Measurements from ENCODE around the gene TRIM59. TPM values are rescaled to one million over a fixed set of nuclear protein-coding genes. Genes with fewer than 3 reads are reported as not detected.

The TRIM59 gene
- total RNA-seq, 6 experiments from 2014 or later: 30.9 to 50.2 (median 40.7) TPM

DNA sequence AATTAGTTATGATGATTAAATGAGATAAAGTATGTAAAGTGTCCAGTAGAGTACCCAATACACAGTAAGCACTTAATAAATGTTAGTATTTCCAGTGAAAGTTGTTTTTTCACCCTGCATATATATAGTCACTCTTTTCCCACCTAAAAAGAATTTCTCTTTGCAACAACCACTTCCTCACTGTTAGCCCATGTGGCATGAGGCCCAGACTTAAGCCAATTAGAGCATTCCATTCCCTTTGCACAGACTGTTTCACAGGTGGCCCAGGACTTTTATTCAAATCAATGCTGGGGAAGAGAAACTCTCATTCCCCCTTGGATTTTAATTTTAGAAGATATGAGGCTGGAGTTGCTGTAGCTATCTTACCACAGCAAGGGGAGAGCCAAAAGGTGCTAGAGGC lies 54.3 kb downstream of the TRIM59 start:
- H3K4me1 Mint-ChIP-seq (ENCODE audit: low read depth): peaks cover 40% of the 10 kb centered on the region
- H3K27ac Mint-ChIP-seq: peak overlapping the region; percentile 65
- H3K4me3 Mint-ChIP-seq: no peak overlapping the region
- peaks cover 4% of the 10 kb centered on the region; the same call in 1 of the 2 replicates for H3K9me3 Mint-ChIP-seq
- TF ChIP-seq, protein P1, sequence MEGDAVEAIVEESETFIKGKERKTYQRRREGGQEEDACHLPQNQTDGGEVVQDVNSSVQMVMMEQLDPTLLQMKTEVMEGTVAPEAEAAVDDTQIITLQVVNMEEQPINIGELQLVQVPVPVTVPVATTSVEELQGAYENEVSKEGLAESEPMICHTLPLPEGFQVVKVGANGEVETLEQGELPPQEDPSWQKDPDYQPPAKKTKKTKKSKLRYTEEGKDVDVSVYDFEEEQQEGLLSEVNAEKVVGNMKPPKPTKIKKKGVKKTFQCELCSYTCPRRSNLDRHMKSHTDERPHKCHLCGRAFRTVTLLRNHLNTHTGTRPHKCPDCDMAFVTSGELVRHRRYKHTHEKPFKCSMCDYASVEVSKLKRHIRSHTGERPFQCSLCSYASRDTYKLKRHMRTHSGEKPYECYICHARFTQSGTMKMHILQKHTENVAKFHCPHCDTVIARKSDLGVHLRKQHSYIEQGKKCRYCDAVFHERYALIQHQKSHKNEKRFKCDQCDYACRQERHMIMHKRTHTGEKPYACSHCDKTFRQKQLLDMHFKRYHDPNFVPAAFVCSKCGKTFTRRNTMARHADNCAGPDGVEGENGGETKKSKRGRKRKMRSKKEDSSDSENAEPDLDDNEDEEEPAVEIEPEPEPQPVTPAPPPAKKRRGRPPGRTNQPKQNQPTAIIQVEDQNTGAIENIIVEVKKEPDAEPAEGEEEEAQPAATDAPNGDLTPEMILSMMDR (IDR thresholded peaks at IDR 0.05): no peak
- peaks cover 9% of the 10 kb centered on the region for H3K27me3 Mint-ChIP-seq (ENCODE audit: insufficient read depth)
- peak; percentile 68 for DNase-seq
- H3K36me3 Mint-ChIP-seq (ENCODE audit: low read depth): peaks cover 5% of the 10 kb centered on the region

DNA sequence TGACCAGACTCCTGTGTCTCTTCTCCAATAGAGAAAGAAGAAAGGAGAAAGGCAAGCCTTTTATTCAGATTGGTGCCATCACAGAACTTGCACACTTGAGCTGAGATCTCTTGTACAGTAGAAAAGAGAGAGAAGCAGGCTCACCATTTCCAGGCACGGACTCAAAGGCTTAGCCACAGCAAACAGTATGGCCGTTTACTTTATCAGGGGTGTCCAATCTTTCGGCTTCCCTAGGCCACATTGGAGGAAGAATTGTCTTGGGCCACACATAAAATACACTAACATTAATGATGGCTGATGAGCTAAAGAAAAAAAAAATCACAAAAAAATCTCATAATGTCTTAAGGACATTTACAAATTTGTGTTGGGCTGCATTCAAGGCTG lies 55.6 kb downstream of the TRIM59 start:
- Mint-ChIP-seq H3K27ac (no peak overlapping the region), H3K4me3 (no peak overlapping the region), H3K9me3 (no peaks in the 10 kb centered on the region), H3K4me1 (ENCODE audit: low read depth) (peaks cover 40% of the 10 kb centered on the region), H3K27me3 (ENCODE audit: insufficient read depth) (peaks cover 1% of the 10 kb centered on the region; the same call in 1 of the 2 replicates), H3K36me3 (ENCODE audit: low read depth) (no peaks in the 10 kb centered on the region; the same call in 1 of the 2 replicates)
- no peak for DNase-seq
- TF ChIP-seq, protein P1 (IDR thresholded peaks at IDR 0.05): no peak

DNA sequence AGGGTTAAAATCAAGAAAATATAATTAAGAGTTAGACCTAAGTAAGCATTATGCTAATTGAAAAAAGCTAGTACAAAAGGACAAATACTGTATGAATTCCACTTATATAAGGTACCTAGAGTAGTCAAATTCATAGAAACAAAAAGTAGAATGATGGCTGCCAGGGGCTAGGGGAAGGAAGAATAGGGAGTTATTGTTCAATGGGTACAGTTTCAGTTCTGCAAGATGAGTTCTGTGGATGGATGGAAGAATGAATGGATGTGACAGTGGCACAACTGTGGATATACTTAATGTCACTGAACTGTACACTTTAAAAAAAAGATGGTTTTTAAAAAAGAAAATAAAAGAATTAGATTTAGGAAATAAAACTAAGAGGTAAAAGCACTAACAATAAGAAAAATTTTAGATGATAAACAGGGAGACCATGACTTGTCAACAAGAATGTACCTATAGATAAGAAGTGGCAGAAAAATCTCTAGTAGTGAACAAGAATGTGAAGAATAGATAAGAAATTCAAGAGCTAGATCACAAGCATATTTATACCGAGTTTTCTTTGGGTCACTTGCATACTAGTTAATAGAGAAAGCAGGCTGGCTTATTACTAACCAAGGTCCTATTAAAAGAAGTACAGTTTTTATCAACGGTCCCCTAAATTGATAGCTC lies 56.1 kb downstream of the TRIM59 start:
- Mint-ChIP-seq H3K27me3 (ENCODE audit: insufficient read depth) (no peaks in the 10 kb centered on the region; the same call in 1 of the 2 replicates), H3K4me3 (no peak overlapping the region), H3K27ac (no peak overlapping the region), H3K36me3 (ENCODE audit: low read depth) (no peaks in the 10 kb centered on the region; the same call in 1 of the 2 replicates), H3K4me1 (ENCODE audit: low read depth) (peaks cover 37% of the 10 kb centered on the region), H3K9me3 (no peaks in the 10 kb centered on the region)
- TF ChIP-seq, protein P1 (IDR thresholded peaks at IDR 0.05): no peak
- no peak for DNase-seq

DNA sequence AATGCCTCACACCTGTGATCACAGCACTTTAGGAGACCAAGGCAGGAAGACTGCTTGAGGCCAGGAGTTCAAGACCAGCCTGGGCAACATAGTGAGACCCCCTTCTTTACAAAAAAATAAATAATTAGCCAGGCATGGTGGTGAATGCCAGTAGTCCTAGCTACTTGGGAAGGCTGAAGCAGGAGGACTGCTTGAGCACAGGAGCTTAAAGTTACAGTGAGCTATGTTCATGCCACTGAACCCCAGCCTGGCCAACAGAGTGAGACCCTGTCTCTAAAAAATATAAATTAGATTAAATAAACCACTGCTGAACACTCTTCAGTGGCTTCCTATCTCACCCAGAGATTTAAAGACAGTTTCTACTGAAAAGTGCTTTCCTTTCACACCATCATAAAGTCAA lies 56.8 kb downstream of the TRIM59 start:
- Mint-ChIP-seq H3K4me1 (ENCODE audit: low read depth) (peaks cover 30% of the 10 kb centered on the region), H3K4me3 (no peak overlapping the region), H3K27me3 (ENCODE audit: insufficient read depth) (peaks cover 1% of the 10 kb centered on the region), H3K9me3 (no peaks in the 10 kb centered on the region), H3K36me3 (ENCODE audit: low read depth) (peaks cover under 1% of the 10 kb centered on the region; the same call in 1 of the 2 replicates), H3K27ac (no peak overlapping the region)
- TF ChIP-seq, protein P1 (IDR thresholded peaks at IDR 0.05): no peak
- no peak for DNase-seq

DNA sequence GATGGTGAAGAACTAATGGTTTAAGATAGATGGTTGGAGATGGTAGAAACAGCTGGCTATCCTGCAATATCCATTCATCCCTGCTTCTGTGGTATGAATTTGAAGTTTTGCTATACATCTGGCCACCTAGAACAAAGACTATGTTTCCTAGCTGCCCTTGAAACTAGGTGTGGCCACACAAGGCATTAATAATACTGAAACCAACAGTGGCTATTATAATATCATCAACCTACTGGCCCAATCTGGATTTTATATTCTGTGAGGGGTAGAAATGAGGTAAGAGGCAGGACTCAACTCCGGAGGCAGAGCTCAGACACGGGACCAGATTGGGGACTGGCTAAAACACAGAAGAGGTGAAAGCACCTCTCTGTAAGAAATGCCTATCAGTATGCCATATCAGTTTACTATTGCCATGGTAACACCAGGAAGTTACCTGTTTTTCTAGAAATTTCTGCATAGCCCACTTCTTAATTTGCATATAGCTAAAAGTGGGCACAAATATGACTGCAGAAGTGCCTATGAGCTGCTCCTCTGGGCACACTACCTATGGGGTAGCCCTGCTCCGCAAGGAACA lies 58.9 kb downstream of the TRIM59 start:
- Mint-ChIP-seq H3K27me3 (ENCODE audit: insufficient read depth) (peaks cover 1% of the 10 kb centered on the region), H3K4me3 (no peak overlapping the region), H3K36me3 (ENCODE audit: low read depth) (peaks cover 4% of the 10 kb centered on the region; the same call in 1 of the 2 replicates), H3K9me3 (no peaks in the 10 kb centered on the region), H3K4me1 (ENCODE audit: low read depth) (peaks cover 12% of the 10 kb centered on the region), H3K27ac (no peak overlapping the region)
- TF ChIP-seq, protein P1 (IDR thresholded peaks at IDR 0.05): no peak
- DNase-seq: no peak

Small RNAs within 50 kb of the gene (microRNA-seq; reads per million reads assigned to microRNA genes)
- 1,879 reads per million, percentile 80 among the genes with 10 or more reads in this experiment for gene MIR15B
- 532 reads per million, percentile 68 among the genes with 10 or more reads in this experiment for gene MIR16-2

Other genes with a start within 250 kb of the TRIM59 start
- under 1 TPM; 0.26 to 0.95 (median 0.47) TPM for gene C3orf80, start 224.4 kb downstream of the TRIM59 start, total RNA-seq (2021; fragmentation: NEBNext Ultra II Directional; extraction: Animal tissue kit (Norgen Biotek cat#: 25700))
- gene IFT80, start 50.6 kb downstream of the TRIM59 start, total RNA-seq (2021; fragmentation: NEBNext Ultra II Directional; extraction: Animal tissue kit (Norgen Biotek cat#: 25700)): 10 to 100 TPM; 23.4 to 28.1 (median 24.6) TPM
- 100 to 1,000 TPM in 5 of 6 experiments, 10 to 100 TPM in 1; 58.2 to 116 (median 106) TPM for gene SMC4, start 50.1 kb downstream of the TRIM59 start, total RNA-seq (2021; fragmentation: NEBNext Ultra II Directional; extraction: Animal tissue kit (Norgen Biotek cat#: 25700))
- gene KPNA4, start 115.8 kb upstream of the TRIM59 start, total RNA-seq (2021; fragmentation: NEBNext Ultra II Directional; extraction: Animal tissue kit (Norgen Biotek cat#: 25700)): 100 to 1,000 TPM in 2 of 6 experiments, 10 to 100 TPM in 4; 72.4 to 113 (median 99.0) TPM
- under 1 TPM in 3 of 6 experiments, not detected in 3; 0.14 to 0.22 (median 0.17) TPM for gene ARL14, start 227.4 kb upstream of the TRIM59 start, total RNA-seq (2021; fragmentation: NEBNext Ultra II Directional; extraction: Animal tissue kit (Norgen Biotek cat#: 25700))